RWPE1 (cell line): ENCODE results near the gene ZNF264.

Experiments used
- CTCF ChIA-PET: fragments of 350-600 bp; sonication (Branson Sonifier 250); formaldehyde crosslinking; extraction: SDS; loops from one replicate; lab custom pipeline; 2021; lab: Yijun Ruan, JAX
- POLR2A ChIA-PET: fragments of 400-600 bp; formaldehyde crosslinking; extraction: SDS; loops from one replicate; lab custom pipeline; 2020; ENCODE audit warnings: antibody characterized with exemption; ENCODE audit not compliant: low non-redundant PET; lab: Yijun Ruan, JAX
- DNase-seq: peaks from one replicate; pipeline ENCODE4 v3.0.0; 2012; ENCODE audit warnings: low spot score
- H3K27ac ChIP-seq: fragments of 450-650 bp; 2 replicates; pipeline ENCODE4 v1.5.1; 2017
- TF ChIP-seq, protein P1 (sequence below): fragments of 450-650 bp; conservative IDR thresholded peaks from 2 replicates; pipeline ENCODE4 v1.5.1; 2017; ENCODE audit warnings: low read depth, mild to moderate bottlenecking

The ZNF264 gene

GRCh38 chr19:57191141-57192076 lies at the start of gene ZNF264:
Gene ZNF264, plus strand, starts transcription at chr19:57191500. Its CDS starts 414 bp downstream, at chr19:57191914.
- DNase-seq: peak; percentile 81
- peak within 1 kb of the TSS; percentile 84 for H3K27ac ChIP-seq
- TF ChIP-seq, protein P1, sequence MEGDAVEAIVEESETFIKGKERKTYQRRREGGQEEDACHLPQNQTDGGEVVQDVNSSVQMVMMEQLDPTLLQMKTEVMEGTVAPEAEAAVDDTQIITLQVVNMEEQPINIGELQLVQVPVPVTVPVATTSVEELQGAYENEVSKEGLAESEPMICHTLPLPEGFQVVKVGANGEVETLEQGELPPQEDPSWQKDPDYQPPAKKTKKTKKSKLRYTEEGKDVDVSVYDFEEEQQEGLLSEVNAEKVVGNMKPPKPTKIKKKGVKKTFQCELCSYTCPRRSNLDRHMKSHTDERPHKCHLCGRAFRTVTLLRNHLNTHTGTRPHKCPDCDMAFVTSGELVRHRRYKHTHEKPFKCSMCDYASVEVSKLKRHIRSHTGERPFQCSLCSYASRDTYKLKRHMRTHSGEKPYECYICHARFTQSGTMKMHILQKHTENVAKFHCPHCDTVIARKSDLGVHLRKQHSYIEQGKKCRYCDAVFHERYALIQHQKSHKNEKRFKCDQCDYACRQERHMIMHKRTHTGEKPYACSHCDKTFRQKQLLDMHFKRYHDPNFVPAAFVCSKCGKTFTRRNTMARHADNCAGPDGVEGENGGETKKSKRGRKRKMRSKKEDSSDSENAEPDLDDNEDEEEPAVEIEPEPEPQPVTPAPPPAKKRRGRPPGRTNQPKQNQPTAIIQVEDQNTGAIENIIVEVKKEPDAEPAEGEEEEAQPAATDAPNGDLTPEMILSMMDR: no peak
- CTCF ChIA-PET: no interaction called here
- POLR2A ChIA-PET: interaction anchor here (0.5 kb wide), 1 partner anchor 129 kb away, joined by 3 read pairs; the partner anchor contains the start of gene ZNF543

DNA sequence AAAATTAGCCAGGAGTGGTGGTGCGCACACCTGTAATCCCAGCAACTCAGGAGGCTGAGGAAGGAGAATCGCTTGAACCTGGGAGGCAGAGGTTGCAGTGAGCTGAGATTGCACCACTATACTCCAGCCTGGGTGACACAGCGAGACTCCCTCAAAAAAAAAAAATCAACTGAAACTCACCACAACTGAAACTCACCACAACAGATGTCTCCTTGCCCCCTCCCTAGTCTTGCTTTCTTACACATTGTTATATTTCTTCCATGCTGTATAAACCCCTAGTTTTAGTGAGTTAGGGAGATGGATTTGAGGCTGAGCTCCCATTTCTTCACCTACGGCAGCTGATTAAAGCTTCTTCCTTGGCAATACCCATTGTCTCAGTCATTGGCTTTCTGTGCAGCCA lies 49.6 kb upstream of the ZNF264 start:
- CTCF ChIA-PET: no interaction called here

DNA sequence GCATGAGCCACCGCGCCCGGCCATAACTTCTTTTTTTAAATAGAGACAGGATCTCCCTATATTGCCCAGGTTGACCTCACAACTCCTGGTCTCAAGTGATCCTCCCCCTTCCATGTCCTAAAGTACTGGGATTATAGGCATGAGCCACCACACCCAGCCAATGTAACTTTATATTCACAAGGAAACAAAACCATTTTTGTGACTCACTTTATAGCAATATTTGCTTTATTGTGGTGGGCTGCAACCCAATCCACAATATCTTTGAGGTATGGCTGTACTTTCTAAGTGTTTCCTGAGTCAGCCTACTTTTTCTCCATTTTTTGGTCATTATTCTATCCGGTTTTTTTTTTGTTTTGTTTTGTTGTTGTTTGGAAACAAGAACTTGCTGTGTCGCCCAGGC lies 38.4 kb upstream of the ZNF264 start:
- no peak for DNase-seq
- TF ChIP-seq, protein P1: no peak
- ChIA-PET CTCF (no interaction called here), POLR2A (no interaction called here)
- H3K27ac ChIP-seq: no peak overlapping the region

More for the DNA sequence above, 49.6 kb upstream of the ZNF264 start:
- TF ChIP-seq, protein P1: no peak
- no peak overlapping the region for H3K27ac ChIP-seq
- no peak for DNase-seq
- POLR2A ChIA-PET: interaction anchor here (0.7 kb wide), 1 partner anchor 775 kb away, joined by 6 read pairs; no protein-coding TSS in a partner anchor

- CTCF ChIA-PET: no interaction called here
- POLR2A ChIA-PET: no interaction called here
- TF ChIP-seq, protein P1: no peak
- no peak for DNase-seq
- no peak overlapping the region for H3K27ac ChIP-seq
Measured at GRCh38 chr19:57161985-57162539, 29.2 kb upstream of the ZNF264 start.

- H3K27ac ChIP-seq: no peak overlapping the region
- TF ChIP-seq, protein P1: no peak
- POLR2A ChIA-PET: no interaction called here
- CTCF ChIA-PET: no interaction called here
- DNase-seq: peak; percentile 11
Measured at GRCh38 chr19:57165846-57166245, 25.5 kb upstream of the ZNF264 start.

- DNase-seq: no peak
- POLR2A ChIA-PET: no interaction called here
- CTCF ChIA-PET: no interaction called here
- H3K27ac ChIP-seq: no peak within 1 kb of the TSS
- TF ChIP-seq, protein P1: no peak
Measured at GRCh38 chr19:57167385-57167784, 23.9 kb upstream of the ZNF264 start, which contains the start of gene DUXA. Gene DUXA, minus strand, starts transcription at chr19:57167485. Its CDS starts 42 bp downstream, at chr19:57167443.
